Kidney (tissue), 14 donors: ENCODE results near the gene TBC1D9. TPM values are rescaled to one million over a fixed set of nuclear protein-coding genes. Genes with fewer than 3 reads are reported as not detected.

ENCODE experiments used
- DNase-seq, 5 donors: peaks; one replicate each; pipeline ENCODE4 v3.0.0-alpha.2; 2013 to 2020
- FAIRE-seq: peaks from 2 replicates; lab custom pipeline; 2012; peaks lifted over from hg19 to GRCh38; lab: Jason Lieb, UNC
- H3K27ac ChIP-seq, 2 donors: one replicate each; pipeline ENCODE4 v1.7.0; 2013; ENCODE audit warnings: low read depth in 2 of 2, low read length in 2 of 2, inconsistent platforms in 1 of 2
- H3K27me3 ChIP-seq: one replicate; pipeline ENCODE4 v1.7.1; 2013; ENCODE audit warnings: low read length, inconsistent platforms; ENCODE audit not compliant: control insufficient read depth, insufficient read depth
- H3K36me3 ChIP-seq, 3 donors: one replicate each; pipeline versions ENCODE4 v1.7.0 to v1.7.1; 2013; ENCODE audit warnings: low read length in 3 of 3, control low read depth in 1 of 3, inconsistent platforms in 1 of 3; ENCODE audit not compliant: insufficient read depth in 3 of 3, control insufficient read depth in 2 of 3
- H3K4me1 ChIP-seq, 3 donors: one replicate each; pipeline versions ENCODE4 v1.7.0 to v1.7.1; 2013; ENCODE audit warnings: low read length in 3 of 3, inconsistent platforms in 1 of 3, low read depth in 1 of 3; ENCODE audit not compliant: control insufficient read depth in 2 of 3, insufficient read depth in 2 of 3
- H3K4me3 ChIP-seq, 3 donors: one replicate each; pipeline versions ENCODE4 v1.7.0 to v1.8.1; 2013; ENCODE audit warnings: low read length in 3 of 3, control low read depth in 1 of 3, inconsistent platforms in 1 of 3
- H3K9ac ChIP-seq, 3 donors: one replicate each; pipeline versions ENCODE4 v1.7.0 to v1.7.1; 2013; ENCODE audit warnings: low read length in 3 of 3, control low read depth in 1 of 3, inconsistent platforms in 1 of 3
- H3K9me3 ChIP-seq, 3 donors: one replicate each; pipeline versions ENCODE4 v1.7.0 to v1.7.1; 2013; ENCODE audit warnings: low read length in 3 of 3, control low read depth in 1 of 3, inconsistent platforms in 1 of 3; ENCODE audit not compliant: control insufficient read depth in 2 of 3, insufficient read depth in 1 of 3
- CTCF ChIP-seq: IDR thresholded peaks from 3 replicates; pipeline ENCODE4 v1.5.1; 2012; ENCODE audit warnings: mild to moderate bottlenecking, moderate library complexity, borderline replicate concordance; ENCODE audit not compliant: insufficient read depth; ENCODE audit errors: extremely low read depth
- intact Hi-C: fragments of 100-400 bp; cut with DNase I; formaldehyde crosslinking; loops from one replicate; pipeline ENCODE4 v1.11.1; 2022
- polyA plus RNA-seq: library from polyadenylated mRNA; stranded (reverse); fragments of 350-450 nt; fragmentation: Illumina TruSeq; extraction: RNeasy Lipid Tissue Mini Kit (QIAGEN cat#74804); gene quantifications from one replicate; pipeline ENCODE4 v1.2.3, GENCODE V29; 2014; ENCODE audit warnings: low read depth, low replicate concordance; ENCODE audit not compliant: insufficient read depth
- total RNA-seq: library from RNA; stranded (reverse); fragmentation: NEBNext Ultra II Directional; extraction: Animal tissue kit (Norgen Biotek cat#: 25700); gene quantifications from one replicate; pipeline ENCODE4 v1.2.1, GENCODE V29; 2021
- donor health status: control.
- donor health status: control.
- donor health status: control.
- donor health status: control.
- donor health status: control.
- donor health status: DM: yes; HTN: yes; CAD: no.
- donor health status: Normal renal cell carcinoma (clear cell type).

Gene TBC1D9
- total and polyA plus RNA-seq, 2 donors from 2014 or later = 14.4 to 38.6 TPM

DNA sequence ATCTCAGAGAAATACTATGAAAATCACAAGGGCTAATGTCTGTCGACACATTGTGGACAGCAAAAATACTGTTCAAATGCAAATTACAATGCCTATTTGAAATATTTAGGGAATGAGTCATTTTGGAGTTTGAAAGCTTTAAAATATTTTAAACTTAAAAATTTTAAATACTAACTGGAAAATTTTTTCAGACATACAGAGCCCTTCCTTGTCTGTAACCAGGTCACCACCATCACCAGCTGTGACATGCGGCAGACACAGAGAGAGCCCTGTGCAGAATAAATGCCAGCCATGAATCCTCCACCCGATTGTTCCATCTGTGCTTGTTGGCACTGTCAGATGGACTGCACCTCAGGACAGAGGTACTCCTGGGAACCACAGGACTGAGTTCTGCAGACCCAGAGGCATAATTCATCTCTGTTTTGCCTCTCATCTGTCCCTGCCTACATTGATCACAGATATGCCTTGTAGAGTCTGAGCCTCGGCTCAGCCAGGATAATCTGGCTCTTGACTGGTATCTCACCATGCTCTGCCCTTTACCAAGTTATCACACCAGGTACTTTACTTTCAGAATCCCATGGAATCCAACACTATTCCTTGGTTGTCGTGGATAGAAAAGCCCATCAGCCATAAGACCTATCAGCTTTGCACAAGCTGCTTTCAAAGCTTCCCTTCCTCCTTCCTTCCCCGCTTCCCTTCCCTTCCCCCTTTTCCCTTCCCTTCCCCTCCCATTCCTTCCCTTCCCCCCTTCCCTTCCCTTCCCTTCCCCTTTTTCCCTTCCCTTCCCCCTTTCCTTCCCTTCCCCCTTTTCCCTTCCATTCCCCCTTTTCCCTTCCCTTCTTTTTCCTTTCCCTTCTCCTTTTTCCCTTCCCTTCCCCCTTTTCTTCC, 67.2 kb downstream of the TBC1D9 start:
- TF ChIP-seq CTCF = no peak
- Histone ChIP-seq H3K9me3 (no peaks in the 10 kb centered on the region), H3K27me3 (no peaks in the 10 kb centered on the region), H3K4me3 (no peak overlapping the region), H3K36me3 (peaks cover 0 to 2% (median 0%) of the 10 kb centered on the region in 3 donors), H3K9ac (no peak overlapping the region), H3K4me1 (peaks cover 0 to 18% (median 11%) of the 10 kb centered on the region in 3 donors), H3K27ac (peak overlapping the region in 1 of 2 donors; percentile 33)
- DNase-seq (no peak), FAIRE-seq (no peak)
- intact Hi-C loops = no loop called here

GRCh38 chr4:140686796-140687195, 69.4 kb downstream of the TBC1D9 start:
- H3K9ac ChIP-seq = no peak overlapping the region
- H3K4me1 ChIP-seq = peaks cover 0 to 18% (median under 1%) of the 10 kb centered on the region in 3 donors
- H3K27ac ChIP-seq = no peak overlapping the region
- H3K4me3 ChIP-seq = no peak overlapping the region
- FAIRE-seq = no peak
- no peaks in the 10 kb centered on the region for H3K27me3 ChIP-seq
- DNase-seq = no peak
- no peaks in the 10 kb centered on the region for H3K9me3 ChIP-seq
- H3K36me3 ChIP-seq = peaks cover 0 to 2% (median 0%) of the 10 kb centered on the region in 3 donors
- intact Hi-C loops = no loop called here
- TF ChIP-seq CTCF = no peak

DNA sequence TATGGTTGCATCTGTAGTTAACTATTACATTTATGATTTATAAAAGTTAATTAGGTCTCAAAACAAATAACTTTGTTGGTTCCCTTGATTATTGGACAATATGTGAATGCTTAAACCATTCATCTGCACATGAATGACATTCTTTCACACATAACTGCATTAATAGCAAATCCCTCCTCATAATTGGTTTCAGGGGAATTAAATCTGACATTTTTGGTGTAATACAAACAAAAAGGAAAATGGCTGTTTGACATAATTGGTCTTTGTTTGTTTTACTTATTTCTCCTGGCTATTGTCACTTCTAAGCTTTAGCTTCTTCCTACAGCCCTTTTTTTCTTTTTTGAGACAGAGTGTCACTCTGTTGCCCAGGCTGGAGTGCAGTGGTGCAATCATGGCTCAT, 71.9 kb downstream of the TBC1D9 start:
- no peak for DNase-seq

More for the DNA sequence above, 71.9 kb downstream of the TBC1D9 start:
- Histone ChIP-seq H3K36me3 (peaks cover 0 to 2% (median 0%) of the 10 kb centered on the region in 3 donors), H3K4me1 (peaks cover 0 to 5% (median 0%) of the 10 kb centered on the region in 3 donors), H3K9ac (no peak overlapping the region), H3K27me3 (no peaks in the 10 kb centered on the region), H3K27ac (no peak overlapping the region), H3K9me3 (no peaks in the 10 kb centered on the region), H3K4me3 (no peak overlapping the region)
- intact Hi-C loops = no loop called here
- FAIRE-seq = no peak
- TF ChIP-seq CTCF = no peak
